Subcutaneous preadipocyte (primary cell): ENCODE results near the gene GRB10. TPM values are rescaled to one million over a fixed set of nuclear protein-coding genes. Genes with fewer than 3 reads are reported as not detected.

Experiments used
- total RNA-seq: library from RNA; depleted of rRNA; stranded (reverse); fragments of >200 nt; gene quantifications from 2 replicates; pipeline ENCODE4 v1.2.3, GENCODE V29; 2012

The GRB10 gene
- total RNA-seq = 35.4 and 37.8 TPM in 2 replicates

DNA sequence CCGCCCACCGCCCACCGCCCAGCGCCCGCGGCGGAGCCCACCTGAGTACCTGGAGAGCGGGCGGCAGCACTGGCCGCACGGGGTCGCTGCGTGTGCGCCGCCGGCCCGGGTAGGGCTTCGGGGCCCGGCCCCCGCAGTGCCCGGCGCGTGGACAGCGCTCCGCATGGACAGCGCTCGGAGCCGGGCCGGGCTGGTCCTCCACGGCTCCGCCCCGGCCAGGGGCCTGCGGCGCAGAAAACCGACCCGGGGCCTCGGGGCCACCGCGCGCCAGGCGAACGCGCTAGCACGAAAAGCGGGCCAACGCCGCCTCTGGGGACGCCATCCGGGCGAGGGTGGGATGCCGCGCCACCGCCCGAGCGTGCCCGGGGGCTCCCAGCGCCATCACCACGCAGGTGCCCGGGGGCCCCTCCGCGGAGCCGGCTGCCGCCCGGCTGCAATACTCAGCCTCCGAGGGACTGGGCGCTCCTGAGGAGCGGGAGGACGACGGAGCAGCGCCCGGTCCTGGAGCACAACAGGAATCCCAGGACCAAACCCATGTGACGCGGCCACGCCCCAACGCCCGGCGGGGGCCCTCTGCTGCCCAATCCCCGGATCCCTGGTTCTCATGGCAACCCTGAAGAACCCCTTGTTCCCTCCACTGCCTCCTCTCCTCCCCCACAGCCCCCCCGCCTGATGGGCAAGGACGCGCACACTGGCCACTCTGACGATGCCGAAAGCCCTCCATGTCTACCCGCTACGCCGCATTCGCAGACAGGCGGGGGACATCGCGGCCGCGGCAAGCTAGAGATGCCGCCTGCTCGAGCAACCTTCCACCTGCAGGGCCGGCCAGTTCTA lies at the start of gene GRB10:
TSS of gene GRB10 (minus strand) at position 522 of the 834 bp plus-strand sequence. CDS start 50,574 bp downstream, outside the sequence.

GRCh38 chr7:50564640-50565558 lies 217.8 kb downstream of the GRB10 start, which contains the start of gene DDC:
Gene DDC (minus strand): TSS chr7:50565405. CDS start chr7:50544085, 21,320 bp downstream.

Other genes starting within 250 kb of the GRB10 start
- not detected in 2 replicates for gene DDC, start 217.5 kb downstream of the GRB10 start, total RNA-seq